Right atrium auricular region (tissue), 2 donors: ENCODE measurements around the gene CPS1. TPM values are rescaled to one million over a fixed set of nuclear protein-coding genes. Genes with fewer than 3 reads are reported as not detected.

ENCODE experiments used
- DNase-seq: peaks from one replicate; pipeline ENCODE4 v3.0.0-alpha.2; 2019; ENCODE audit warnings: low spot score
- H3K27ac ChIP-seq, 2 donors: fragments of 200-600 bp; sonication (generic); 1 replicate in 1 of 2; 2 replicates in 1 of 2; pipeline ENCODE4 v1.5.1; 2016 to 2019
- H3K27me3 ChIP-seq, 2 donors: fragments of 200-600 bp; sonication (generic); one replicate each; pipeline versions ENCODE4 v1.5.1 to v1.6.0; 2017 to 2019
- H3K36me3 ChIP-seq: fragments of 200-600 bp; sonication (generic); one replicate; pipeline ENCODE4 v1.5.1; 2016
- H3K4me1 ChIP-seq, 2 donors: fragments of 200-600 bp; sonication (generic); one replicate each; pipeline versions ENCODE4 v1.5.1 to v1.6.0; 2017 to 2019
- H3K4me3 ChIP-seq, 2 donors: fragments of 200-600 bp; sonication (generic); 1 replicate in 1 of 2; 2 replicates in 1 of 2; pipeline ENCODE4 v1.5.1; 2017 to 2019; ENCODE audit warnings: mild to moderate bottlenecking in 1 of 2, moderate library complexity in 1 of 2
- H3K9me3 ChIP-seq, 2 donors: fragments of 200-600 bp; sonication (generic); one replicate each; pipeline ENCODE4 v1.5.1; 2019
- total RNA-seq, 2 donors: library from RNA; depleted of rRNA; stranded (reverse); fragments of >200 nt; gene quantifications; one replicate each; pipeline ENCODE4 v1.1.0, GENCODE V29; 2016
- TF ChIP-seq, protein P1 (sequence below), 2 donors: fragments of 200-600 bp; sonication (generic); IDR thresholded peaks; one replicate each; pipeline ENCODE4 v1.5.1; 2019; ENCODE audit warnings: antibody characterized with exemption in 2 of 2

CPS1 gene
- total RNA-seq, 2 donors from 2014 or later = 1.9 to 2.2 TPM

- Histone ChIP-seq H3K4me3 (no peak overlapping the region), H3K27me3 (no peaks in the 10 kb centered on the region), H3K27ac (no peak overlapping the region), H3K4me1 (no peaks in the 10 kb centered on the region), H3K36me3 (no peaks in the 10 kb centered on the region), H3K9me3 (no peaks in the 10 kb centered on the region)
- TF ChIP-seq, protein P1, sequence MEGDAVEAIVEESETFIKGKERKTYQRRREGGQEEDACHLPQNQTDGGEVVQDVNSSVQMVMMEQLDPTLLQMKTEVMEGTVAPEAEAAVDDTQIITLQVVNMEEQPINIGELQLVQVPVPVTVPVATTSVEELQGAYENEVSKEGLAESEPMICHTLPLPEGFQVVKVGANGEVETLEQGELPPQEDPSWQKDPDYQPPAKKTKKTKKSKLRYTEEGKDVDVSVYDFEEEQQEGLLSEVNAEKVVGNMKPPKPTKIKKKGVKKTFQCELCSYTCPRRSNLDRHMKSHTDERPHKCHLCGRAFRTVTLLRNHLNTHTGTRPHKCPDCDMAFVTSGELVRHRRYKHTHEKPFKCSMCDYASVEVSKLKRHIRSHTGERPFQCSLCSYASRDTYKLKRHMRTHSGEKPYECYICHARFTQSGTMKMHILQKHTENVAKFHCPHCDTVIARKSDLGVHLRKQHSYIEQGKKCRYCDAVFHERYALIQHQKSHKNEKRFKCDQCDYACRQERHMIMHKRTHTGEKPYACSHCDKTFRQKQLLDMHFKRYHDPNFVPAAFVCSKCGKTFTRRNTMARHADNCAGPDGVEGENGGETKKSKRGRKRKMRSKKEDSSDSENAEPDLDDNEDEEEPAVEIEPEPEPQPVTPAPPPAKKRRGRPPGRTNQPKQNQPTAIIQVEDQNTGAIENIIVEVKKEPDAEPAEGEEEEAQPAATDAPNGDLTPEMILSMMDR (IDR thresholded peaks at IDR 0.05) = no peak
- DNase-seq = no peak
Observed at GRCh38 chr2:210718503-210718902, 162.1 kb downstream of the CPS1 start.

DNA sequence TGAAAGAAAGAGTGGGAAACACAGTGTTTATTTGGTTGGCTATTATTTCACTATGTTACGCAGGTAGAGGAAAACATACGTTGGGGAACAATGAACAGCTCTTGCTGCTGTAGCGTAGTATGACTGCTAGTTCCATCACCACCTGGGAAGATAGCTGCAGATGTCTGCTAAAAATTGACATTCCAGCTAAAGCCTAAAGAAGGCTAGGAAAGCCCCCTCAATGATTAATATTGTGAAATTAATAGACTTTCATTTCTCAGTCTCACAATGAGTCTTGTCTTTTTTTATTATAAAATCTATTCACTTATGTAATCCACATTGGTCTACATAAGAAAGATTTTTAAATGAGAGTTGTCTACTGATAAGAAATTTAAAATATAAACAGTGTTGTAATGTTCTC, 165.7 kb downstream of the CPS1 start:
- no peak for DNase-seq
- H3K4me3 ChIP-seq = no peak overlapping the region
- H3K27ac ChIP-seq = no peak overlapping the region
- TF ChIP-seq, protein P1 (IDR thresholded peaks at IDR 0.05) = no peak
- no peaks in the 10 kb centered on the region for H3K9me3 ChIP-seq
- H3K4me1 ChIP-seq = no peaks in the 10 kb centered on the region
- no peaks in the 10 kb centered on the region for H3K36me3 ChIP-seq
- H3K27me3 ChIP-seq = no peaks in the 10 kb centered on the region

GRCh38 chr2:210727549-210727948, 171.2 kb downstream of the CPS1 start:
- no peak for DNase-seq
- TF ChIP-seq, protein P1 (IDR thresholded peaks at IDR 0.05) = no peak
- Histone ChIP-seq H3K4me1 (no peaks in the 10 kb centered on the region), H3K27ac (no peak overlapping the region), H3K27me3 (no peaks in the 10 kb centered on the region), H3K4me3 (no peak overlapping the region), H3K9me3 (no peaks in the 10 kb centered on the region), H3K36me3 (no peaks in the 10 kb centered on the region)

Other genes starting within 250 kb of the CPS1 start
- gene MYL1, start 241.4 kb upstream of the CPS1 start, total RNA-seq = under 1 TPM in 1 of 2 donors, not detected in 1; 0.43 TPM
- 10 to 100 TPM; 27.4 to 43.2 TPM for gene LANCL1, start 79.8 kb upstream of the CPS1 start, total RNA-seq